HL-60/S4 (cell line): Measurements from ENCODE around the gene ASAP2.

ENCODE experiments used
- in situ Hi-C: fragments of 300-500 bp; cut with MboI; formaldehyde crosslinking; loops from 2 replicates; pipeline ENCODE4 v1.14.3; 2022; ENCODE audit warnings: low sequenced_read_pairs

ASAP2 gene

DNA sequence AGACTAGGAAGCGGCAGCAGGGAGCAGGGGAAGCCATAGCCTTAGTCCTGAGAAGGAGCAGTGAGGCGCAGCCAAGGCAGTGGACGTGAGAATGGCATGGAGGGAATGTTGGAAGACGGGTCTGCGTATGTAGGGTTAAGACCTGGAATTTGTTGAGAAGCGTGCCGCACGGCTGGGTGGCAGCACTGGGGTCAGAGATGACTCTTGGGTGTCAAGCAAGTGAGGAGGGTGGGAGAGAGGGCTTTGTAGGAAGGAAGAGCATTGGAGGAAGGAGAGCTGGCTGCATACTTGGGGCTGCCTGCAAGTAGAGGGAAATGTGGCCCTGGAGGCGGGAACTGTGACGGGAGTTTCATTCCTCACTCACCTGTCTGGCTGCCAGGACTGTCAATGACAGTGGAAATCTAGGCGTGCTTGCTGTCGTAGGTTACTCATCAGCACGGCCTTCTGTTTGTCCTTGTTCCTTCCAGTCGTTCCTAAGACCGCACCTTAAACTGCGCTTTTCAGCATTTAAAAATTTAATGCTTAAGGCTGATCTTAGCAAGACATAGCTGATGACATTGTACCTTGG, 108.8 kb downstream of the ASAP2 start:
- in situ Hi-C loops, result no loop called here

DNA sequence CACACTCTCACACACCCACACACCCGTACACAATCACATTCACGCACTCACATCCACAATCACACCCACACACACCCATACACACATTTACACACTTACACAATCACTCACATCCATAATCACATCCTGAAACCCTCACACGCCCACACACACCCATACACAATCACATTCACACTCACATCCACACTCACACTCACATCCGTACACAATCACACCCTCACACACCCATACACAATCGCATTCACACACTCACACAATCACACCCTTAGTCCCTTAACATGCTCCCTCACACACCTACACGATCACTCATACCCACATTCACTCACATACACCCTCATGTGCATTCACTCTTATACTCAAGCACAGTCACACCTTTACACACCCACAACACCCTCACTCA, 110.9 kb downstream of the ASAP2 start:
- in situ Hi-C loops, result no loop called here

DNA sequence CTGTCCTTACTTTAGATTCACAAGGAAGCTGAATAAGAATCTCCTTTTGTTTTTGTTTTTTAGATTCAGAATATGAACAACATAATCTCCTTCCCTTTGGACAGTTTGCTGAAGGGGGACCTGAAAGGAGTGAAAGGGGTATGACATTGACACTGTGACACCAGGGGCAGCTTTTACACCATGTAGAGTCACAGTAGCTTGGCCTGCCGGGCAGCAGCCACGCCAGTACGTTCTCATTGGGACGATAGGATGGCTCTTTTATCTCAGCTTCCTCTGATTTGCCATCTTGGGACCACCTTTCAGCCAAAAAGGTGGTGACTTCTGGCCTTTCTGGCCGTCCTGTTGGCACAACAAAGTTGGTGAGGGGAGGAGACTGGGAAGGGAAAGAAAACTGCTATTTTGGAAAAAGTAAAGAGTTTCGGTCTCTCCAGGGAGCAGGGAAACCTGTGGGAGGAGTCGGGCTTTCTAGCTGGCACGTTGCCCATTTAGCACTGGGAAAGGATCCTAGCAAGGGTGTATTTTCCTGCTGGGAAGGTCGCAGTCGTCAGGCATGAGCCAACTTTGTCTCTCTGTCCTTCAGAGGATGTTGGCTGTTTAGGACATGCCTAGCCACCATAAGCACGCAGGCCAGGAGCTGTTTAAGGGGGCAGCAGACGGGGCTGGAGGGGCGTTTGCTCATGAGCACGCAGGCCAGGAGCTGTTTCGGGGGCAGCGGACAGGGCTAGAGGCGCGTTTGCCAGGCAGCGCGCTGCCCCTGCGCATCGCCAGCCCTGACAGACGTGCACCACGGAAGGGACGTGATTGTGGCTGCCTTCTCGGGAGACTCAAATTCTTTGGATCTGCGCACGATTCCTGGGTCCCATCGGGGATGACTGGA, 112.1 kb downstream of the ASAP2 start:
- in situ Hi-C loops, result no loop called here

DNA sequence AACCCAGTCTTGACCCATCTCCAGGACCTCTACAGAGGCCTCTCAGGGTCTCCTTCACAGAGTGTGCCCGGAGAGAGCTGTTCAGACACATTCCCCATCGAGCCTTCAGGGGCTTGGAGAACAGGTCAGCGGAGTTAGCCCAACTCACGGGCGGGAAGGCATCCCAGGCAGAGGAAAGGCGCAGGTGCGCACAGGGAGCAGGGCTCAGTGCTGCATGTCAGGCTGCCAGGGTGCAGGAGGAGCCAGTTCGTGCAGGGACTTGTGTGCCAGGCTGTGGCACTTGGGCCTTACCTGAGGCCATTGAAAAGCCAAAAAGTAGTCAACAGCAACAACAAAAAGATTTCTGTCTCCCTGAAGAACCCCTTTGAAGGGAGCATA, 112.7 kb downstream of the ASAP2 start:
- in situ Hi-C loops, result no loop called here

DNA sequence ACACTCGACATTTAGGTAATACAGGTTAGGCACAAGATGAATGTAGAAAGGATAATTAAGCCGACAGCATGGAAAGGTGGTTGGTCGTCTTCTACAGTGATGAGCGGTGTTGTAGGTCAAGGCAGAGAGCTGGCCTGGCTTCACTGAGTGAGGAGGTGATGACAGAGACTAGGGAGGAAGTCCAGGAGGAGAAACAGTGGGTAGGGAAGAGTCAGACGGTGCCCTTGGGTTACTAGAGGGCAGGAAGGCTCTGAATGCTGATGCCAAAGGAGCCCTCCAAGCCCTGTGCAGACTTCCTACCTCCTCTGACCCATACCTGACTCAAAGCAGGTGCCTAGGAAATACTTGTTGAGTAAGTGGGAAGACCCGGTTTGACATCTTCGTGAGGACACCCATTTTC, 116.0 kb downstream of the ASAP2 start:
- in situ Hi-C loops, result no loop called here

DNA sequence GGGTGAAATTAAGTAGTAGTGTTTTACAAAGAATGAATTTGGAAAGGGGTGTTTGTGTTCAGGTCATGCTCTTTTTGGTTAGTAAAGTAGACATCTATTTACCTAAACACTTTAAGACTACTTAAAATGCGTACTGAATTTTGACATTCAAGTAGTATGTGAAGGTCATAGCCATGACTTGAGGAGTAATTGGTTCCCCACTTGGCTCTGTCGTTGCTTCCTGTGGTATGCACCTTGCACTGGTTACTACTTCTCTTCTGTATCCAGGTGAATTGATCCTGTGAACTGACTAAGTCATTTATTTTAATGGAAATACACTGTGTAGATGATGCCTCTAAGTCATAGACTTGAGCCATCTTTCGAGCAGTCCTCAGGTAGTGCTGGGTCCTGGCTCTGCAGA, 118.8 kb downstream of the ASAP2 start:
- in situ Hi-C loops, result loop anchor here (25.0 kb wide), 1 partner anchor 188 kb away; no protein-coding TSS in a partner anchor

DNA sequence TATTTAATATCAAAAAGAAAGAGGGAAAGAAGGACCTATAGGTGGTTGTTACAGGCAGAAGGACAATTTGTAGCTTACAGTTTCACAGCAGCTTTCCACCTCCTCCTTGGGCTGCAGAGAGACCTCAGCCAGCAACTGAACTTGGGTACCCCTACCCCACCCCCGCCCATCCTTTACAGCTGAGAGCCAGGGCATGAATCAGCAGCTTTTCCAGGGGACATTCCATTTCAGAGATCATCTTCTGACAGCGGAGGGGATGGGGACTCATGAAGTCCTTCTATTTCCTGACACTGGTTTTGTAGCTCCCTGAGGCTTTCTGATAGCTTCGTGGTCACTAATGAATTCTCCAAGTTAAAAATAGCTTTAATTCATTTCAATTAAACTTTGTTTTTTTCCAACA, 120.4 kb downstream of the ASAP2 start:
- in situ Hi-C loops, result loop anchor here (25.0 kb wide), 1 partner anchor 190 kb away; no protein-coding TSS in a partner anchor

DNA sequence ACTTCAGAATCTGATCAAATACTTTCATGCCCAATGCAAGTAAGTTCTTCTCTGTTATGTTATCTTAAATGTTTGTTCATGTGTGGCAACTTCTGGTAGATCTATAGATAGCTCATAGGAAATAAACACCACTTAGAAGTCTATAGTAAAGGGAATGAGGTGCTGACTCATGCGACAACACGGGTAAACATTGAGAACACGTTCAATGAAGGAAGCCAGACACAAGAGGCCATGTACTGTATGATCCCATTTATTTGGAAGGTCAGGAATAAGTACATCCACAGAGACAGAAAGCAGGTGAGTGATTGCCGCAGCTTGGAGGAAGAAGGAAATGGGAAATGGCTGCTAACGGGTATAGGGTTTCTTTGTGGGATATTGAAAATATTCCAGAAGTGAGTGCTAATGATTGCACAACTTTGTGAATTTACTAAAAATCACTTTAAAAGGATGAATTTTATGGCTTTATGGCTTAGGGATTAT, 121.3 kb downstream of the ASAP2 start:
- in situ Hi-C loops, result loop anchor here (25.0 kb wide), 1 partner anchor 191 kb away; no protein-coding TSS in a partner anchor

DNA sequence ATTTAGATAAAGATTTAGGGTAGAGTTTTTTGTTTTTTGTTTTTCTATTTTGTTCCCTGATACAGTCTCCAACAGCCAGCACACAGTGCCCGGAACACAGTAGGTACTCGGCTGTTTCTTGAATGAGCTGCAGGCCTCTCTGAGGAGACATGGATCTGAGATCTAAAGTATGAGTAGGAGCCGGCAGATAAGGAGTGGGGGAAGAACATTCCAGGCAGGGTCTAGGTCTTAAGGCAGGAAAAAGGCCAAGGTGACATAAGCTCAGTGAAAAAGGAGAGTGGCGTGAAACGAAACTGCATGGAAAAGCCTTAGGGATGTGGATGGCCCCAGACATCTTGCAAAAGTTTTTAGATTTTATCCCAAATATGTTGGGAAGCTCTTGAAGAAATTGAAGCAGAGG, 122.3 kb downstream of the ASAP2 start:
- in situ Hi-C loops, result loop anchor here (25.0 kb wide), 1 partner anchor 192 kb away; no protein-coding TSS in a partner anchor

DNA sequence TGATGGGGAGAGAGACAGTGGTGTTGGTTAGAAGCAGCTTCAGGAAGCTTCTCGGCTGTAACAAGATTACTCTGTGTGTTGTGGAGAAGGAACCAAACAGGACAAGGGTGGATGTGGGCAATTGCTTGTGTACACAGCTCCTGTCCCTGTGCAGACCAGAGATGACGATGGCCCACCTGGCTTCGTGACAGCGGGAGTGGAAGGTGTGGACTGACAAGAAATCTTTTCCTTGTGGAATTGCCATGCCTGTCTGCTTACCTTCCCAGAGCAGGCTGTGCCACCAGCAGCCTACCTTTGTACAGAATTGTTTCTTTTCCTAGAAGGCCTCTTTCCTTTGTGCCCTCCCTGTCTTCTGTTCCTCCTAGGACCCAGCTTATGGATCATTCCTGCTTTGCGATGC, 122.9 kb downstream of the ASAP2 start:
- in situ Hi-C loops, result loop anchor here (25.0 kb wide), 1 partner anchor 192 kb away; no protein-coding TSS in a partner anchor

DNA sequence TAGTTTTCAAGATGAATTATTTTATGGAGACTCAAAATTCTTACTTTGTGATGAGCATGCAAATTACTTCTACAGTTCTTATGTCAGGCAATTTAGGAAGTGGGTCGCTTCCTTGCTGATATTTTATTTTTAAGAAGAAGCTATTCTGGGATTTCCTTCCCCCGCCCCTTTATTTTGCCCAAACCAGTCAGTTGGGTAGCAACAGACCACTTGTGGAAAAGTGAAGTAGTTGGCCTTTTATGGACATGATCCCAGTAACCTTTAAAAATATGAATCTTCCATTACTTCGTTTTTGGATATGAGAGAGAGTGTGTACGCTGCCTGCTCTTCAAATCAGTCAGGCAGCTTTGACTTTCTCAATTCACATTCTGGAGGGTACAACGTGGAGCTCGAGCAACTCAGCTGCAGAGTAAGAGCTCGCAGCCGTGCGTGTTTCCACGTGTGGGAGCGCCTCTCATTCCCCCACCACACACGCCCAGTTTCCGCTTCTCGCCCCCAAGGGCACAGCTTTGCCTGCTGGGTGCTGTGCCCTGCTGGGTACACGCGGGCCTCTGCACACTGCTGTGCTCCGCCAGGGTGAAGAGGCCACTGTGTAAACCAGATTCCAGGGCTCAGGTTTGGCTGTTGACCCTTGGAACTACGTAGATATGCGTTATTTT, 124.1 kb downstream of the ASAP2 start:
- in situ Hi-C loops, result loop anchor here (25.0 kb wide), 1 partner anchor 193 kb away; no protein-coding TSS in a partner anchor

DNA sequence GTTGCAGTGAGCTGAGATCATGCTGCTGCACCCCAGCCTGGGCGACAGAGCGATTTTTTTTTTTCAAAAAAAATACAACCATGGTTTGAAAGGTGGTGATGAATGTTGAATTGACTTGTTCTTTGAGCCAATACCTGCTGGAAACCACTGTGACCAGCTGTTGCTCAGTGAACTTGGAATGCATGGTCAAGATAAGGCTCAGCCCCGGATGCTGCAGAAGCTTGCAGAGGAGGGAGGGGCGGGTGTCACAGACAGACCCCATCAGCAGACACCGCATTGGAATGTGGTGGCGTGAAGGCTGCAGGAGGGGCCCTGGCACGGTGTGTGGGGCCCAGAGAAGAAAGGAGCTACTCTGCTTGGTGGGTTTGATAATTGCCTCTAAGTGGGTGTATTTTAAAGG, 125.1 kb downstream of the ASAP2 start:
- in situ Hi-C loops, result loop anchor here (25.0 kb wide), 1 partner anchor 194 kb away; no protein-coding TSS in a partner anchor

DNA sequence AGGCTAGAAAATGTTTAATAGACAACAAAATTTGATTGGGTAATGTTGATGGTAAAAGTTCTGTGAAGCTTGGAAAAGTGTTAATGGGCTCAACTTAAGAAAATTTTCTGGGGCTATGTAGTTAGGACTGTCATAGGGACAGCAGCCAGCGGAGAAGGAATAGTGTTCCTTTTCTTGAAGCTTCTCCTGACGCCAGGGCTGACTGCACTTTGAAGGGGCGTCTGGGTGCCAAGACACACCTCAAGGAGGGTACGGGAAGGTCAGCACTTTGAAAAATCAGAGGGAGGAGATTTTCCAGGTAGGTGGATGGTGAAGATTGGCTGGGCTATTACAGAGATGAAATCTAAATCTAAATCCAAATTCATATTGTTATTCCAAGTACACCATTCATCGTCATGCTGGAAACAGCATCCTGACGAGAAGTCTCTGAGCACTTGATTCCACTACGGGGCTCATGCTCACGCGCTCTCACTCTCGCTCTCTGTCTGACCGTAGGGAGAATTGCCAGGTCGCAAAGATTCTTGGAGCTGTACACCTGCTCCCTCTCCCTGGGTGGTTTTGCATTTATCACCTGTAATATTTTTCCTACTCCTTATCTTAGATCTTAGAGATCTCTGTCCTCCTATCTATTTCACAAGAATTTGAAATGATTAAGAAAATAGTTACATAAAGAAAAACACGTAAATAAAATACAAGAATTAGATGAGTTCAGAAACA, 125.7 kb downstream of the ASAP2 start:
- in situ Hi-C loops, result loop anchor here (25.0 kb wide), 1 partner anchor 195 kb away; no protein-coding TSS in a partner anchor

DNA sequence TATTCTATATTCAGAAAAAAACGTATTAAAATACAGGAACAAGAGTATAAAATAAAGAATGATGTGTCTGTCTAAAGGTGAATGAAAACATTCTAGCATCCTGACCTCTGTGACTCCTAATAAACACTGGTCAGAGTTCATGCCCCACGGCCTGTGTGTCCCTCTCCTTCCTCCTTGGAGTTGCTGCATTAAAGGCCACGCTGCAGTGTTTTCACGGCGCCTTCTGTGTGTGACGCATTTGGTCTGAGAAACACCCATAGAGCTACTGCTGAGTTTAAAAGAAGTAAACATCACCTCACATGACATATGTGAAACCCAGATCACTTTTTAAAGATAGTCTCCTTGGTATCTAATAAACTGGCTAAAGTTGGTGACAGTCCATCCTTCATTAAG, 126.2 kb downstream of the ASAP2 start:
- in situ Hi-C loops, result loop anchor here (25.0 kb wide), 1 partner anchor 196 kb away; no protein-coding TSS in a partner anchor

DNA sequence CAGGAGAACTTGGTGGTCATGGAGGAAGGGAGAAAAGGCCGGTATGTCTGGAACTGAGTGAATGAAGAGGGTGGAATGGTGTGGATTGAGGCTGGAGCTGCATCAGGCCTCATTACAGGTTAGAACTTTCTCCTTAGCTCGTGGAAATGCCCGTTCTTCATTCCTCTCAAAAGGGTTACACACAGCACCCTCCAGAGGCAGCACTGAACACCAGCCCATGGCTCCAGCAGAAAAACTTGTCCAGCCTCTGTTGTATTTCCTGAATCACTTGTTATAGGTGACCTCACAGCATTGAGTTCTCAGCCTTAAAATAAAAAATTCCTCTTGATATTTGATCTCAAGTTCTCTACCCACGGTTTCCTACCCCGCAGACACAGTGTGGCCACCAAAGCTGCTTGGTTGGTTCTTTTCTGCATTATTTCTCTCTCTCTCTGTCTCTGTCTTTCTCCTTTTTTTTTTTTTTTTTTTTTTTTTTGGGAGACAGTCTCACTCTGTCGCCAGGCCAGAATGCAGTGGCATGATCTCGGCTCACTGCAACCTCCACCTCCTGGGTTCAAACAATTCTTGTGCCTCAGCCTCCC, 127.1 kb downstream of the ASAP2 start:
- in situ Hi-C loops, result loop anchor here (25.0 kb wide), 1 partner anchor 196 kb away; no protein-coding TSS in a partner anchor

DNA sequence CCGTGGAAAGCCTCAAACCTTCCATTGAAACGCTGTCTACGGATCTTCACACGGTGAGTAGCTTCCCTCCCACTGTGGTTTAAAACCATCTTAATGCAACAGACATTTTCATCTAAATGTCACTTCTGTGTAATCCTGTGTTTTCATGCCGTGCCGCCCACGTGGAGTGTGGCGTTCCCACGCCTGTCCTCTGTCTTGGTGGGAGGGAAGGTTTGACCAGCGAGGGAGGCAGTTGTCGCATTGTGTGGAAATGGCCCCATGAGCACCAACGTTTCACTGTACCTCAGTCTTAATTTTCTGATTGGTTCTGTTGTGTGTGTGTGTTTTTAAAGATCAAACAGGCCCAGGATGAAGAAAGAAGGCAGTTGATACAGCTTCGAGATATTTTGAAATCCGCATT, 128.1 kb downstream of the ASAP2 start:
- in situ Hi-C loops, result loop anchor here (25.0 kb wide), 1 partner anchor 197 kb away; no protein-coding TSS in a partner anchor

DNA sequence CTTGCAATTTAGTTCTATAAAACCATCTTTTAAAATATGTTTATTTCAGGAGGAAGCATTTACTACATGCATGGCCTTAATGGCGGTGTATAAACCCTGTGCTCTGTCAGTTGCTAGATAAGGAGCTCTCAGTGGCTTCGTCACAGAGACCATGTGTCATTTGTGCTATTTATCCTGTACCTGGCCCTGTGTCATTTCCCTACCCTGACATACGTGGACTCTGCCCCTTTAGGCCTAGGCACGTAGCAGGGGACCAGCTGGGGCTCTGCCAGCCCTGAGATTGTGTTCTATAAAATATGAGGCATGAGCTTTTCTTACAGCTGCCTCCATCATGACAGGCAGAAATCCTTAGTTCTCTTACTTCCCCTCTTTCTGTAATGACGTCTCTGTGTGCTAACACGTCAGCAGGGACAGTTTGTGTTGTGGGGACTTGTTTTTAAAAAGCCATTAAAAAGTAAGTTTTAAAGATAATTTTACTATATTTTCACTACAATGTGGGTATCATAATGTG, 128.8 kb downstream of the ASAP2 start:
- in situ Hi-C loops, result loop anchor here (25.0 kb wide), 1 partner anchor 198 kb away; no protein-coding TSS in a partner anchor

DNA sequence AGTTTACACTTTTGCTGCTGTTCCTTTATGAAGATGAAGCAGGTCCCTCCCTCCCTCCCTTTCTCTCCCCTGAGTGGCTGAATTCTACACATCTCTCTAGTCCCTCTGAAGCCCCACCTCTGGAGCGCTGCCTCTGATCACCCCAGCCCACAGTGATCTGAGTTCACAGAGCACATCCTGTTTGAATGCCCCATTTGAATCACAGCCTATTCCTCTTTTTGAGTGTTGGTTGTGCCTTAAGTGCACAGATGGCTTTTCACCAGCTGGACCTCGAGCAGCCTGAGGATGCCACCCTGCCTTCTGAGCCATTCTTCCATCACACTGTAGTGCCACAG, 129.6 kb downstream of the ASAP2 start:
- in situ Hi-C loops, result loop anchor here (25.0 kb wide), 1 partner anchor 199 kb away; no protein-coding TSS in a partner anchor

DNA sequence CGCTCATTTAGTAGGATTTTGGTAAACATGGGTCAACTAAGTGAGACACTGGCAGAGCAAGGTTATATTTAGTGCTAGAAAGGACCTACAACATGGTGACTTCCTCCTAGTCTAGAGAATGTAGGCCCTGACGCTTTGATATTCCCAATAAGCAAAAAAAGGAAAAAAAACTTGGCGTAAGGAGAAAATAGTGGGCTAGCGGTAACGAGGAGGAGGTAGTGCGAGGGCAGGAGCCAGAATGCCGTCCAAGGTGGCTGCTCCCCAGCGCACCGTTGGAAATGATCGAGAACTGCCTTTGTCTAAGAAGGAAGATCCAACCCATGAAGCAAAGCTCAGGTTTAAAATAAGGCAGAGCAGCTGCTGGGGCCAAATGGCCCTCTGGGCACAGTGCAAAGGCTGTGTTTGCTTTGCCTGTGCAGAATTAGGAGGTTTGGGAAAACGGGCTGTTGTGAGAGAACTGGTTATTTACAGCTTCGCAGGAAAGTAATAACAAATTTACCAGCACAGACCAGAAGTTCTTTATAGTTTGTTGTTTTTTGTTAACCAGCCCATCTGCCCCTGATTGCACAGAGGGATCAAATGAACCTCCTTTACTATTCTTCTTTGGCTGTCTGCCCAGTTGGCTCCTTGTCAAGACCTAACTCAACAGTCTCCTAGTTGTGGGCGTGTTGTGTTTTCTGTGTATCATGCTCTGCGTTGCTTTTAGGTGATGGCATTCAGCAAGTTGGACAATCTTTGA, 130.1 kb downstream of the ASAP2 start:
- in situ Hi-C loops, result loop anchor here (25.0 kb wide), 1 partner anchor 199 kb away; no protein-coding TSS in a partner anchor
